ENCODE results near the gene ESR1.
"Not testable (repeated sequence)": the region's sequence is repeated elsewhere in the genome, so short reads cannot be mapped to it uniquely, and the experiment has no call there.

ESR1 gene

DNA sequence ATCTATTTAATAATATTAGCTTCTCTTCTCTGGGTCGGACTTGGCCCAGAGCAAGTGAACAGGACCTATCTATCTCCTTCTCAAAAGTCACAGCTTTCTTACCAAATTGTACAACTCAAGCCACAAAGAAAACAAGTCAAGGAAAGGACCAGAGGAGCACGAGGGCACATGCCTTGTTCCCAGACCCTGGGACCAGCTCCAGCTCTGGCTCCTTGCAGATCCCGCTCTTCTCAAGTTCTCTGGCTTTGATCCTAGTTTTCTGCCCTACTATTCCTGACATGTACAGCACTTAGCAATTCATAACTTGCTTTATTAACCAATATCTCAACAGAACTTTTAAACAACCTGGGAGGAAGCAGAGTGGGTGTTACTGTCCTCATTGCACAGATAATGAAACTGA lies 185.9 kb downstream of the ESR1 start:
- DNase-seq, result no peak

- no peak for DNase-seq
These were observed 191.3 kb downstream of the ESR1 start for GRCh38 chr6:151998784-151999183.

DNA sequence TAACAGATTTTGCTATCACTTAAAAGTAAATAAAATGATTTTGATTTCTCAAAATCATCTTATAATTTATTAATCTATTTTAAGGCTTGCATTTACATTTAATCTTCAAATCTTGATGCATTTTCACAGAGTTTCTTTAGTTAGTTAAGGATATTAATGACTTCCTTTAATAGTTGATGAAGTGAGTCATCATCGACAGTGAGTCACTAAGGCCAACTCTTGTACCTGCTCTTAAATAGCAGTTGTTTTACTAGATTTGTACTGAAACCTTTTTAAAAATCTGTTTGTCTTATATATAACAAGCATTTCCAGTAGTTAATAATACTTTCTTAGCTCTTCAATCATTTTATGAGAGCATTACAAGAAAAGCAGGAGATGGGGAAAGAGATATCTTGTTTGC lies 191.7 kb downstream of the ESR1 start:
- DNase-seq, result peak; percentile 20

GRCh38 chr6:152001408-152001807 lies 193.9 kb downstream of the ESR1 start:
- DNase-seq, result no peak

DNA sequence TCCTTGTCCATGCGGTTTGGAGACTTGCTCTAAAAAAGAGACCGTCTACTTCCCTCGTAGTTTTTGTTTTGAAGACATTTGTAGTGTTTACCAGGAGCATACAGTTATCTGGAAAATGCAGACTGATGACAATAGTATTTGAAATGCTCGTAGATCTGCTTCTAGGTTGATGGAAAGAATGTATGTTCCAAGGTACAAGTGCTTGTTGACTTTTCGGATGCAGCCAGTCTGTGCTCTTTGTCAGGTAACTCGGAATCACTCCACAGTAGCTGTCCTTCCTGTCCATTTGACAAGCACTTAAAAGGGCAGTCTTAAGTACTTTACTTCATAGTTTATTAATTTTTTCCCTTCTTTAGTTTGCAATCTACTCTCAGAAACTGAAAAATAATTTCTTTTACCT lies 194.8 kb downstream of the ESR1 start:
- peak; percentile 31 for DNase-seq

DNA sequence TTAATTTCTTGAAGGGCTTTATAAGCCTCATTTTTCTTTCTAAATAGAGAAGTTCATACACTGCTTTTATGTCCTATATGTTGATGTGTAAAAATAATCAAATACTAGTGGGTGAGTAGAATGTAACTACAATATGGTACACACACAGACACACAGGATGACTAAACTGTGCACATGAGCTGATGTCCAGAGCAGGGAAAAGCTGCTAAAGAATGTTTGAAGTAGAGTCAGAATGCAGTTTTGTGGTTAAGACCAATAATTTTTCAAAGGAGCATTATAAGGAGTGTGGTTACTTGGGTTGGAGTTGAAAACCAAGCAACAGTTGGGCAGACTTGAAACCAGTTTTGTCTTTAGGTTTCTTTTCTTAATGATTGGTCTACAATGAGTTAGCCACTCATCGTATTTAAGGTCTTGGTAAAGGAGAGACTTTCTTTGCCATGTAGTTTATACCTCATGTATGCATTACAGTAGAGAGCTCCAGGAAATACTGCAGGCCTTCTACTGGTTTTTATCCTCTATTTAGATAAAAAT lies 196.6 kb downstream of the ESR1 start:
- DNase-seq, result no peak

DNA sequence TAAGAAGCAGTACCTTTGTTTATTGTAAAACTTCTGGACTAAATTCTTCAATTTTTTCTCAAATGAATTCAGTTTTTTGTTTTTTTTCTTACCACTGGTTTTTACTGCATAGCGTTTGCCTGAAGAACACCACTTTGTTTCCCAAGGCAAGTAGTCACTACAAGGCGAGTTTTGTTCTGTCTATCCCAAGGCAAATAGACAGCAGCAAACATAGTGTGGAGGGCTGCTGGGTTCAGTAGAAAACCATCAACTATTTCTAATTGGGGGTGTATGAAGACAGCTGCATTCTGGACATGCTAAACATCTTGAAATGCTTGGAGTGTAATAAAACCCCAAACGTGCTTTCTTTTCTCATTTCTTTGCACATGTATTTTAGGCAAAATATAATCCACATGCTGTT lies 197.4 kb downstream of the ESR1 start:
- no peak for DNase-seq

- no peak for DNase-seq
These were observed 201.3 kb downstream of the ESR1 start for GRCh38 chr6:152008779-152009178.

DNA sequence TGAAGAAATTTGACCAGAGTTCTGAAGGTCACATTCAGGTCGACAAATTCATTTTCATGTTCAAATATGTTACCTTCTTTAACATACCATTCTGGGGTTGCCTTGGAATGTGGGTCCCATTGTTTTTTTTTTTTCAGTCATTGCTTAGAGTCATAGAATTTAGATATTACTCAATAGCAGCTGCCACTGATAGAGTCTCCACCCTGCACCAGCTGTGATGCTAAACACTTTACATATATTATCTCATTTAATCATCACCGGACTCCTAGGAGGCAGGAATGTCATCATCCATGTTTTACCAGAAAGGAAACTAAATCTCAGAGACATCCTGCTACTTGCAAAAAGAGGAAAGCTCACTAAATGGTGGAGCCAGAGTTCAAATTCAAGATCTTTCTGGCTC lies 204.7 kb downstream of the ESR1 start:
- no peak for DNase-seq

- no peak for DNase-seq
These were observed 211.4 kb downstream of the ESR1 start for GRCh38 chr6:152018876-152019275.

- DNase-seq, result no peak
These were observed 214.8 kb downstream of the ESR1 start for GRCh38 chr6:152022303-152022702.

DNA sequence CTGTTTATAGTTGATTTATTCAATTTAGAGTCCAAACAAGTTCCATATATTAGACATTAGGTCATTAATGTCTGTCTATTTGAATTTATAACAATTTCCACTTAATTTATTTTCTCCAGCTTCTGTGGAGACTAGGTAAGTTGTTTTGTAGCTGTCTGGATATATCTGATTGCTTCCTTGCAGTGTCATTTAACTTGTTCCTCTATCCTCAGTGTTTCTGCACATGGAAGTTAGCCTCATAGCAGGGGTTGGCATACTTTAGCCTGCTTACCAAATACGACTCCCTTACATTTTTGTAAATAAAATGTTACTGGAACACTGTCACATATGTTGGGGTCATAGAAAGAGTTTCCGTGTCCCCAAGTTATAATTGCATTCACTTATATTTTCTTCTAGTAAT lies 216.1 kb downstream of the ESR1 start:
- no peak for DNase-seq

DNA sequence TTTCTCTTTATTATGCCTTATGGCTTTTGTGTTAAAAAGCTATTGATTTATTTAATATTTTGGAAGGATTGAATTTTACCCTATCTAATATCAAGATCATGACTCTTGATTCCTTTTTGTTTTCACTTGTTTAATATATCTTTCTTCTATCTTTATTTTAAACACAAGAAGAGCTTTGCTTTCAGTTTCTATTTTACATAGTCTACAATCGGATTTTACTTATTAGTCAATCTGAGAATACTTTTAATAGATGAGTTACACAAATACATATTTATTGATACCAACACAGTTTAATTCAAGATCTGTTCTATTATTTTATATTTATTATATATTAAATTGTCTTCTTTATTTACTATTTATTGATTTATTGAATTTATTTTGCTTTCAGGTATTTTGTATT lies 218.8 kb downstream of the ESR1 start:
- no peak for DNase-seq

DNA sequence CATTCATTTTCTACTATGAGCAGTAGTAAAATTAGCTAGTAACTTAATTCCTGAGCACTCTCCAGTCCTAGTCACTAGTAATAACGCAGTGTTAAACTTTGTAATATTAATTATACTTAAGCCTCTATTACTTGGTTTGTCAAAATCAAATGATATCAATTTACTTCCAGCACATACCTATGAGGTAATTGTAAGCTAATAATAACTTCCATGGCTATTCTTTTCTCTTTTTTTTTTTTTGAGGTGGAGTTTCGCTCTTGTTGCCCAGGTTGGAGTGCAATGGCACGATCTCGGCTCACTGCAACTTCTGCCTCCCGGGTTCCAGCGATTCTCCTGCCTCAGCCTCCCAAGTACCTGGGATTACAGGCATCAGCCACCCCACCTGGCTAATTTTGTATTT lies 219.3 kb downstream of the ESR1 start:
- not testable (repeated sequence) for DNase-seq

GRCh38 chr6:152033765-152034164 lies 226.3 kb downstream of the ESR1 start:
- DNase-seq, result not testable (repeated sequence)

GRCh38 chr6:152034631-152035030 lies 227.1 kb downstream of the ESR1 start:
- no peak for DNase-seq

GRCh38 chr6:152046118-152046517 lies 238.6 kb downstream of the ESR1 start:
- DNase-seq, result no peak

GRCh38 chr6:152048921-152049320 lies 241.4 kb downstream of the ESR1 start:
- peak; percentile 14 for DNase-seq

DNA sequence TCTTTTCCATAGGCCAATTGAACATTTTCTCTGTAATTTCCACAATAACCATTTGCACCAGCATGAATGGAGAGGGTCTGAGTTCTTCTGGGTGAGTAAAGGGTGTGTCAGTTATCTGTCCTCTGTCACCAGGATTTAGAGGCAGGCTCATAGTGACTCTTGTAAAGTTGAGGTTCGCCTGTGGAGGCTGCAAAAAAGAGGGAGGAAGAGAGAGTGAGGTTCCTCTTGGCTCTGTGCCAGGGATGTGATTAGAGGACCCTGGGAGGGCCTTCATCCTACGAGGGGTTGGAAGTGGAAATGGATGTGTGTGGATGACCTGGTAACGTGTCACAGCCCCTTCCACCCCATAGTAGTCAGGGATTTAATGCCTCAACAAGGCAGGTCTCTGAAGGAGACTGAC lies 242.0 kb downstream of the ESR1 start:
- DNase-seq, result no peak

GRCh38 chr6:152050451-152051195 lies 243.1 kb downstream of the ESR1 start:
- DNase-seq, result no peak

DNA sequence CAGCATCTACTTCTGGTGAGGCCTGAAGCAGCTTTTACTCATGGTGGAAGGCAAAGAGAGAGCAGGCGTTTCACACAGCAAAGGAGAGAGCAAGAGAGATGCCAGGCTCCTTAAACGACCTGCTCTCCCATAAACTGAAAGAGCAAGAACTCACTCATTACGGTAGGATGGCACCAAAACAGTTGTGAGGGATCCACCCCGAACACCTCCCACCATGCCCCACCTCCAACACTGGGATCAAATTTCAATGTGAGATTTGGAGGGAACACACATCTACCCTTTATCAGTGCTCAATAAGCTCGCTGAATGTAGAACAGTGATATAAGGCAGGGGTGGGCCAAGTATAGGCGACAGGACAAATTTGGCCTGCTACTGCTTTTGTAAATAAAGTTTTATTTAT lies 244.6 kb downstream of the ESR1 start:
- no peak for DNase-seq

- no peak for DNase-seq
These were observed 245.8 kb downstream of the ESR1 start for GRCh38 chr6:152053332-152053731.

DNA sequence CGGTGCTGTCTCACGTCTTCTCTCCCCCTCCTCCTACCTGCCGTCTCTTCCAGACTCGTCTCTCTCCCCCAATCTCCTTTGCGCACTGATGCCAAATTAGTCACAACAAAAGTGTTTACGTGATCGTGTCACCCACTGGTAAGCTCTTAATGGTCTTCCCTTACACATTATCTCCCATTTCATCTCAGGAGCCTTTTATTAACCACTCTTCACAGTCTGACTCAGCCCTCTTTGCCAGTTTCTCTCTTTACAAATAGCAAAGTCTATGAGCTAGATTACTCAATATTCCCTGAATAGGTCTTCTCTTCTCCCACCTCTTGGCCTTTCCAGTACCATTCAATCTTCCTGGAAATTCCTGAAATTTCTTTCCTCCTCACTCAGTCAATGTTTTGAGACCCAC lies 247.0 kb downstream of the ESR1 start:
- DNase-seq, result peak; percentile 66

- no peak for DNase-seq
These were observed 248.0 kb downstream of the ESR1 start for GRCh38 chr6:152055517-152055916.

DNA sequence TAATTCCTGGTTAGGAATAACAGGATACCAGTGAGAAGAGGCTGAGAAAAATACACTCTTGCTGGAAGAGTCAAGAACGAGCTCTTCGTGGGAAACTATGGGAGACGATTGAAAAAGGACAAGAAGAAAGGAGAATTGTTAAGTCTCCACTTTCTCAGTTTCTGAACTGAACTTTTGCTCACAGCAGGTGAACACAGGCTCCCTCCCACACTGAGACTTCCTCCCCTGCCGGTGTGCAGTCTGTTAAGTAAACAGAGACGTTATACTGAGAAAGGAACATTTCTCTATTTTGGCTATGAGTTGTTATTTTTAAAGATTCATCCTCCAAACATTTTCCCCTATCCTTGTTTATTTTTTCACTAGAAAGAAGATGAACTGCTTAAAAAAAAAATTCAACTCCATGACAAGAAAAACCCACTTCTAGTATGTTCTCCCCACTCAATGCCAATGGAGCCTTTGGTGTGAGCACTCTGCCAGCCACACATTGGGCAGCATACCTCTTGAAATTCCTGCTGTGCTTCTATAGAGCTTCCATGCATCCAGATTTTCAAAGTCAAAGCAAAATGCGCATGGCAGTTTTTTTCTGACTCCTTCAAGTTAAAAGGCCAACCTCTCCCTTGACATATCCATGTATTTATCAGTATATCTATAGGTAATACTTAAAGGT lies 250.5 kb downstream of the ESR1 start:
- DNase-seq, result peak; percentile 4

Data from DMS53 (cell line).